GM12874 (cell line): ENCODE results near the gene PXDN.

Experiments used
- TF ChIP-seq, protein P1 (sequence below): IDR thresholded peaks from 2 replicates; pipeline ENCODE4 v1.5.1; 2011; ENCODE audit warnings: low read depth, mild to moderate bottlenecking, control low read depth, low read length, moderate library complexity; ENCODE audit not compliant: insufficient read depth

Gene PXDN

GRCh38 chr2:1692342-1692741, 52.0 kb downstream of the PXDN start:
- TF ChIP-seq, protein P1, sequence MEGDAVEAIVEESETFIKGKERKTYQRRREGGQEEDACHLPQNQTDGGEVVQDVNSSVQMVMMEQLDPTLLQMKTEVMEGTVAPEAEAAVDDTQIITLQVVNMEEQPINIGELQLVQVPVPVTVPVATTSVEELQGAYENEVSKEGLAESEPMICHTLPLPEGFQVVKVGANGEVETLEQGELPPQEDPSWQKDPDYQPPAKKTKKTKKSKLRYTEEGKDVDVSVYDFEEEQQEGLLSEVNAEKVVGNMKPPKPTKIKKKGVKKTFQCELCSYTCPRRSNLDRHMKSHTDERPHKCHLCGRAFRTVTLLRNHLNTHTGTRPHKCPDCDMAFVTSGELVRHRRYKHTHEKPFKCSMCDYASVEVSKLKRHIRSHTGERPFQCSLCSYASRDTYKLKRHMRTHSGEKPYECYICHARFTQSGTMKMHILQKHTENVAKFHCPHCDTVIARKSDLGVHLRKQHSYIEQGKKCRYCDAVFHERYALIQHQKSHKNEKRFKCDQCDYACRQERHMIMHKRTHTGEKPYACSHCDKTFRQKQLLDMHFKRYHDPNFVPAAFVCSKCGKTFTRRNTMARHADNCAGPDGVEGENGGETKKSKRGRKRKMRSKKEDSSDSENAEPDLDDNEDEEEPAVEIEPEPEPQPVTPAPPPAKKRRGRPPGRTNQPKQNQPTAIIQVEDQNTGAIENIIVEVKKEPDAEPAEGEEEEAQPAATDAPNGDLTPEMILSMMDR, result no peak

GRCh38 chr2:1691366-1691765, 52.9 kb downstream of the PXDN start:
- TF ChIP-seq, protein P1, result no peak

GRCh38 chr2:1690056-1690775, 54.1 kb downstream of the PXDN start:
- TF ChIP-seq, protein P1, result no peak

GRCh38 chr2:1688859-1689258, 55.5 kb downstream of the PXDN start:
- TF ChIP-seq, protein P1, result no peak

DNA sequence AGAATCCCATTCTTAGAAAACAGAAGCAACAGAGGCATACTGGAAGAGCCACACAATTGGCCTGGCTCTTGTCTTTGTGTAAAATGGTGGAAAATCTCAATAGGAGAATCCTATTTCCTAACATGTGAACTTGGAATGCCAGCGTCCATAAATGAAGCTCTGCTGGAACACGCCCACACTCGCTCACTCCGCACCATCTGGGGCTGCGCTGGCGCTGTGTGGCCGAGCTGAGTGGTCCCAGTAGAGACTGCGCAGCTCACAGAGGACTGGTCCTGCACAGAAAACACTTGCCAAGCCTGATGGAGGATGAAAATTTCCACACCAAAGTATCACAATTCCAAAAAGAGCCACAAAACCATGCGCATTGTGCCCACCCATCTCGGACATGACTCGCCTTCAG, 56.2 kb downstream of the PXDN start:
- TF ChIP-seq, protein P1, result no peak

DNA sequence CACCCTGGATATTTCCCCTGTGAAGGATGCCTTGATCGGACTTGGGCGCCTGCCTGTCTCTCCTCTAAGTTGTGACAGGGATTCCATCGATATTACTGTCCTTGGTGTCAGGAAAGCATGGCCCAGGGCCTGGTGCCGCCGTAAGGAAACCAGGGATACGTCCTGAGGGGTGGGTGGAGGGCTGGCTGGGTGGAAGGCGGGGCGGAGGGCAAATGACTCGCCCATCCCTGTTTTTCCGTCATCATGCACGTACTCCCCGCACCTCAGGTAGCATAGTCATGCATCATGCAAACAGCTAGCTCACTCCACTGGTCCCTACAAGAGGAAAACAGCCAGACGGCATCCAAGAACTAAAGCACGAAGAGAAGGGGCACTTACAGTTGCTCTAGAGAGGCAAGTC, 57.1 kb downstream of the PXDN start:
- TF ChIP-seq, protein P1, result no peak

- TF ChIP-seq, protein P1, result no peak
Measured at GRCh38 chr2:1686784-1687105, 57.6 kb downstream of the PXDN start.
